H1 (cell line): Measurements from ENCODE around the gene EPB41L2. TPM values are rescaled to one million over a fixed set of nuclear protein-coding genes. Genes with fewer than 3 reads are reported as not detected.
"Not testable (repeated sequence)": the region's sequence is repeated elsewhere in the genome, so short reads cannot be mapped to it uniquely, and the experiment has no call there.

Experiments used
- CTCF ChIA-PET: fragments of 300-600 bp; sonication (Branson Sonifier 250); formaldehyde crosslinking; loops from one replicate; lab custom pipeline; 2021; ENCODE audit not compliant: partially characterized antibody; lab: Charles Lee
- POLR2A ChIA-PET: fragments of 300-600 bp; sonication (Branson Sonifier 250); formaldehyde crosslinking; loops from one replicate; lab custom pipeline; 2021; ENCODE audit warnings: inconsistent platforms; ENCODE audit not compliant: partially characterized antibody; lab: Charles Lee
- DNase-seq, 2 experiments: peaks; one replicate each; pipeline versions ENCODE4 v3.0.0 to v3.0.0-alpha.2; 2010 to 2022; ENCODE audit warnings: low spot score in 2 of 2, low read depth in 1 of 2, mixed read lengths in 1 of 2
- FAIRE-seq: peaks from 2 replicates; lab custom pipeline; 2011; peaks lifted over from hg19 to GRCh38; lab: Jason Lieb, UNC
- H2AFZ ChIP-seq: 2 replicates; pipeline ENCODE4 v1.8.1; 2012; ENCODE audit warnings: low read length, inconsistent platforms
- H2AK5ac ChIP-seq: 2 replicates; pipeline ENCODE4 v1.6.1; 2013; ENCODE audit warnings: low read depth, low read length
- H2BK120ac ChIP-seq: replicated peaks from 2 replicates; pipeline ENCODE3; 2013; ENCODE audit warnings: low read depth, low read length, inconsistent platforms
- H2BK12ac ChIP-seq: 2 replicates; pipeline ENCODE4 v1.6.1; 2013; ENCODE audit warnings: low read depth, low read length
- H2BK15ac ChIP-seq: 2 replicates; pipeline ENCODE4 v1.6.1; 2013; ENCODE audit warnings: low read length
- H2BK20ac ChIP-seq: 2 replicates; pipeline ENCODE4 v1.6.1; 2013; ENCODE audit warnings: low read length
- H2BK5ac ChIP-seq: 2 replicates; pipeline ENCODE4 v1.6.1; 2013; ENCODE audit warnings: low read depth, low read length
- H3K14ac ChIP-seq: 2 replicates; pipeline ENCODE4 v1.6.1; 2013; ENCODE audit warnings: inconsistent platforms; ENCODE audit not compliant: insufficient read length
- H3K18ac ChIP-seq: 2 replicates; pipeline ENCODE4 v1.6.1; 2013; ENCODE audit warnings: low read length; ENCODE audit errors: extremely low read depth
- H3K23ac ChIP-seq: 2 replicates; pipeline ENCODE4 v1.6.1; 2013; ENCODE audit warnings: inconsistent platforms; ENCODE audit not compliant: insufficient read length
- H3K23me2 ChIP-seq: 2 replicates; pipeline ENCODE4 v1.6.1; 2013; ENCODE audit warnings: low read depth, low read length
- H3K27ac ChIP-seq: 2 replicates; pipeline ENCODE4 v1.6.1; 2011; ENCODE audit warnings: low read depth, low read length, inconsistent platforms
- H3K27me3 ChIP-seq, 4 experiments: replicated peaks in 1 of 4; 1 replicate in 1 of 4; 2 replicates in 3 of 4; pipeline versions ENCODE4 v1.6.1 to v1.8.1; 2011 to 2013; ENCODE audit warnings: low read length in 3 of 4, mild to moderate bottlenecking in 3 of 4, inconsistent platforms in 2 of 4, mixed read lengths in 2 of 4, moderate library complexity in 1 of 4; ENCODE audit not compliant: control insufficient read depth in 3 of 4, insufficient read depth in 3 of 4; ENCODE audit errors: extremely low read depth in 1 of 4
- H3K36me3 ChIP-seq, 4 experiments: 2 replicates each; pipeline versions ENCODE4 v1.6.1 to v1.8.1; 2011 to 2013; ENCODE audit warnings: mild to moderate bottlenecking in 4 of 4, low read length in 3 of 4, moderate library complexity in 2 of 4, control low read depth in 1 of 4, inconsistent platforms in 1 of 4; ENCODE audit not compliant: insufficient read depth in 4 of 4, control insufficient read depth in 2 of 4
- H3K4ac ChIP-seq: replicated peaks from 2 replicates; pipeline ENCODE3; 2013; ENCODE audit warnings: low read length, low read depth, mixed read lengths, inconsistent platforms; ENCODE audit not compliant: insufficient read length
- H3K4me1 ChIP-seq, 4 experiments: replicated peaks in 1 of 4; 1 replicate in 1 of 4; 2 replicates in 3 of 4; pipeline versions ENCODE4 v1.6.1 to v1.8.1; 2011 to 2013; ENCODE audit warnings: low read length in 3 of 4, inconsistent platforms in 2 of 4, mixed read lengths in 1 of 4; ENCODE audit not compliant: insufficient read depth in 4 of 4, control insufficient read depth in 3 of 4
- H3K4me2 ChIP-seq, 2 experiments: 2 replicates each; pipeline versions ENCODE4 v1.6.1 to v1.8.1; 2011 to 2013; ENCODE audit warnings: low read depth in 2 of 2, low read length in 2 of 2, control low read depth in 1 of 2, inconsistent platforms in 1 of 2, mild to moderate bottlenecking in 1 of 2; ENCODE audit not compliant: insufficient read depth in 1 of 2
- H3K4me3 ChIP-seq, 4 experiments: fragments of 200-600, 300-600 bp in 1 of 4; sonication (generic), shearing (Covaris generic), sonication (Bioruptor Twin) in 1 of 4; 2 replicates each; pipeline versions ENCODE4 v1.5.1 to v1.8.1; 2011 to 2016; ENCODE audit warnings: low read length in 4 of 4, low read depth in 3 of 4, control low read depth in 2 of 4, inconsistent platforms in 2 of 4, mild to moderate bottlenecking in 2 of 4, mixed read lengths in 1 of 4, moderate library complexity in 1 of 4; ENCODE audit not compliant: insufficient read depth in 2 of 4; ENCODE audit errors: extremely low read depth in 1 of 4
- H3K56ac ChIP-seq: replicated peaks from 2 replicates; pipeline ENCODE3; 2013; ENCODE audit warnings: low read depth, mild to moderate bottlenecking, mixed read lengths, low read length, inconsistent platforms; ENCODE audit not compliant: insufficient read length
- H3K79me1 ChIP-seq: 2 replicates; pipeline ENCODE4 v1.6.1; 2013; ENCODE audit warnings: low read depth, low read length, control low read depth
- H3K79me2 ChIP-seq, 2 experiments: 2 replicates each; pipeline versions ENCODE4 v1.6.1 to v1.8.1; 2012 to 2013; ENCODE audit warnings: low read length in 2 of 2, mild to moderate bottlenecking in 2 of 2, inconsistent platforms in 1 of 2; ENCODE audit not compliant: insufficient read depth in 2 of 2, control insufficient read depth in 1 of 2
- H3K9ac ChIP-seq, 4 experiments: replicated peaks in 1 of 4; 1 replicate in 1 of 4; 2 replicates in 3 of 4; pipeline versions ENCODE4 v1.6.1 to v1.8.1; 2011 to 2013; ENCODE audit warnings: low read depth in 3 of 4, low read length in 3 of 4, control low read depth in 2 of 4, mild to moderate bottlenecking in 2 of 4, moderate library complexity in 2 of 4, inconsistent platforms in 1 of 4; ENCODE audit errors: extremely low read depth in 1 of 4
- H3K9me3 ChIP-seq, 2 experiments: 2 replicates each; pipeline versions ENCODE4 v1.6.1 to v1.8.1; 2012 to 2013; ENCODE audit warnings: mild to moderate bottlenecking in 2 of 2, moderate library complexity in 2 of 2, control low read depth in 1 of 2, inconsistent platforms in 1 of 2, low read depth in 1 of 2, low read length in 1 of 2, mixed read lengths in 1 of 2; ENCODE audit not compliant: insufficient read depth in 2 of 2
- H4K20me1 ChIP-seq, 2 experiments: replicated peaks in 1 of 2; 2 replicates each; pipeline versions ENCODE3 to v1.8.1; 2011 to 2013; ENCODE audit warnings: inconsistent platforms in 2 of 2, low read length in 2 of 2, mild to moderate bottlenecking in 1 of 2; ENCODE audit not compliant: insufficient read depth in 2 of 2, control insufficient read depth in 1 of 2
- H4K5ac ChIP-seq: 2 replicates; pipeline ENCODE4 v1.6.1; 2013; ENCODE audit warnings: low read length, low read depth, mixed read lengths, inconsistent platforms; ENCODE audit not compliant: insufficient read length
- H4K8ac ChIP-seq: 2 replicates; pipeline ENCODE4 v1.8.0; 2013; ENCODE audit warnings: mild to moderate bottlenecking, moderate library complexity, low read length, inconsistent platforms; ENCODE audit not compliant: insufficient read depth; ENCODE audit errors: extremely low read depth
- H4K91ac ChIP-seq: replicated peaks from 2 replicates; pipeline ENCODE3; 2013; ENCODE audit warnings: low read length, mixed read lengths, inconsistent platforms; ENCODE audit not compliant: insufficient read length
- WGBS, 2 experiments: shearing (Covaris generic) in 1 of 2; methylation state at CpG; one replicate each; pipeline versions ENCODE4 v1.1.6 to v1.1.7; 2013 to 2015; ENCODE audit warnings: low lambda C conversion rate in 2 of 2, mixed read lengths in 2 of 2, inconsistent platforms in 1 of 2, low coverage in 1 of 2, missing lambda C conversion rate in 1 of 2; ENCODE audit not compliant: insufficient replicate concordance in 2 of 2, insufficient coverage in 1 of 2, insufficient read length in 1 of 2; ENCODE audit errors: extremely low coverage in 1 of 2, missing lambda C conversion rate in 1 of 2; 5-methylcytosine and 5-hydroxymethylcytosine counted together
- polyA plus RNA-seq, 7 experiments: library from polyadenylated mRNA; depleted of rRNA in 3 of 7; stranded (reverse) in 5 of 7; unstranded in 2 of 7; fragments of >200 nt in 5 of 7; fragments of 200-250 nt in 2 of 7; gene quantifications; 1 replicate in 5 of 7; 2 replicates in 1 of 7; 4 replicates in 1 of 7; pipeline versions ENCODE4 v1.2.1 to v1.2.3, GENCODE V29; 2011 to 2013; ENCODE audit warnings: missing spikeins in 2 of 7, mixed read lengths in 2 of 7
- total RNA-seq: library from RNA; stranded (reverse); fragmentation: NEBNext Ultra II Directional; extraction: Animal tissue kit (Norgen Biotek cat#: 25700); gene quantifications from 2 replicates; pipeline ENCODE4 v1.2.1, GENCODE V29; 2021

EPB41L2 gene
- total and polyA plus RNA-seq, 2 of the 8 experiments (the other 6 are each of a cell fraction or from before 2014, with no cell fraction given), result 22.5 to 123 TPM

DNA sequence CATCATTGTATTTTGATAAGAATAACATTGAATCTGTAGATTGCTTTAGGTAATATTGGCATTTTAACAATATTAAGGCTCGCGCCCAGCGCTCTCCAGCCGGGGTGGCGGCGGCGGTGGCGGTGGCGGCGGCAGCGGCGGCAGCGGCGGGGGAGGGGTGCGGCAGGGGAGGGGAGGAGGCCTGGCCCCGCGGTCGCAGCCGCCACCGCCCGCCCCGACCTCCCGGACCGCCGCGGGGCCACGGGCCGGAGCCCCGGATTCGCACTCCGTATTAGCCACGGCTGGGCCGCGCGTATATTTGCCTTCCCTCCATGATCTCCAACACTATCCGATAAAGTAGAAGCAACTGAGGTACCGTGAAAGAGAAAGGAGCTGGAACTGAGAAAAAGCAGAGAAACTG lies 261.7 kb downstream of the EPB41L2 start:
- H2BK5ac ChIP-seq, H2BK15ac ChIP-seq, H3K79me2 ChIP-seq, H3K23ac ChIP-seq, H3K23me2 ChIP-seq, H3K79me1 ChIP-seq, H3K14ac ChIP-seq, H3K36me3 ChIP-seq, H3K4ac ChIP-seq, H3K4me2 ChIP-seq, H3K27me3 ChIP-seq, CTCF ChIA-PET, DNase-seq, H4K91ac ChIP-seq, H3K27ac ChIP-seq, H4K5ac ChIP-seq, H3K56ac ChIP-seq, H2AK5ac ChIP-seq, H3K4me3 ChIP-seq, H3K18ac ChIP-seq, H2BK120ac ChIP-seq, FAIRE-seq, H2AFZ ChIP-seq, H2BK20ac ChIP-seq, H3K9ac ChIP-seq, H2BK12ac ChIP-seq, POLR2A ChIA-PET, H3K4me1 ChIP-seq, H4K20me1 ChIP-seq, H4K8ac ChIP-seq: not testable (repeated sequence)
- H3K9me3 ChIP-seq, result peaks cover 0 to 14% of the 10 kb centered on the region in 2 experiments; a peak in 3 of 4 replicates
- WGBS, 2 experiments, result 94% methylated on average over 6 of the region's 37 CpGs; no CpG with 5 or more reads in 1 of the 2 experiments
